Pancreas (tissue), 10 donors: ENCODE data around the gene GMIP. TPM values are rescaled to one million over a fixed set of nuclear protein-coding genes. Genes with fewer than 3 reads are reported as not detected.
"Not testable (repeated sequence)": the region's sequence is repeated elsewhere in the genome, so short reads cannot be mapped to it uniquely, and the experiment has no call there.

ENCODE experiments used
- ATAC-seq, 4 donors: fragments of 200-7000 bp; cut with Tn5 transposase; one replicate each; pipeline versions ENCODE4 v1.8.0 to v1.9.1; 2020; ENCODE audit warnings: mild to moderate bottlenecking in 4 of 4, moderate library complexity in 4 of 4
- DNase-seq, 6 donors: peaks; one replicate each; pipeline ENCODE4 v3.0.0-alpha.2; 2020
- FAIRE-seq: peaks from 2 replicates; lab custom pipeline; 2012; peaks lifted over from hg19 to GRCh38; lab: Jason Lieb, UNC
- H3K27ac ChIP-seq, 4 donors: fragments of 200-600 bp; sonication (generic); 1 replicate in 3 of 4; 2 replicates in 1 of 4; pipeline versions ENCODE4 v1.5.0 to v1.8.0; 2020
- H3K27me3 ChIP-seq, 4 donors: fragments of 200-600 bp; one replicate each; pipeline ENCODE4 v1.8.0; 2021
- H3K36me3 ChIP-seq, 3 donors: fragments of 200-600 bp; sonication (generic) in 1 of 3; one replicate each; pipeline versions ENCODE4 v1.5.0 to v1.8.0; 2020 to 2021
- H3K4me1 ChIP-seq, 3 donors: fragments of 200-600 bp; one replicate each; pipeline ENCODE4 v1.8.0; 2021
- H3K4me3 ChIP-seq, 4 donors: fragments of 200-600 bp; sonication (generic) in 2 of 4; one replicate each; pipeline versions ENCODE4 v1.5.0 to v1.8.0; 2020 to 2021
- H3K9me3 ChIP-seq, 4 donors: fragments of 200-600 bp; one replicate each; pipeline ENCODE4 v1.8.0; 2021
- CTCF ChIP-seq, 4 donors: fragments of 200-600 bp; sonication (generic) in 3 of 4; IDR thresholded peaks; one replicate each; pipeline versions ENCODE4 v1.5.0 to v1.8.0; 2021; ENCODE audit warnings: antibody characterized with exemption in 4 of 4
- WGBS, 2 donors: extraction: QIAGEN DNeasy Blood & Tissue Kit; methylation state at CpG; one replicate each; pipeline ENCODE4 v1.1.7; 2013; 5-methylcytosine and 5-hydroxymethylcytosine counted together
- intact Hi-C, 3 donors: fragments of 100-400 bp; cut with DNase I; formaldehyde crosslinking; loops; one replicate each; pipeline versions ENCODE4 v1.11.1 to v1.14.2; 2022
- polyA plus RNA-seq, 2 donors: library from polyadenylated mRNA; stranded (reverse); fragments of 200-250 nt; gene quantifications; one replicate each; pipeline ENCODE4 v1.2.3, GENCODE V29; 2013
- total RNA-seq, 6 donors: library from RNA; stranded (reverse); fragmentation: NEBNext Ultra II Directional in 4 of 6; extraction: Animal tissue kit (Norgen Biotek cat#: 25700) in 4 of 6; gene quantifications; one replicate each; pipeline versions ENCODE4 v1.2.1 to v1.2.4, GENCODE V29; 2021 to 2023
- donor health status: healthy with polysubstance abuse.
- donor health status: DM: no; HTN: no; CAD: no; lungs with moderate emphysema.
- donor health status: DM: no; HTN: no; CAD: no.
- donor health status: control.
- donor health status: control.
- donor health status: Bipolar disorder and iron deficiency.
- donor health status: DM: yes; HTN: yes; CAD: no.
- donor health status: DM: no; HTN: no; CAD: no.
- donor health status: DM: no; HTN: no; CAD: no.
- donor health status: DM: yes; HTN: yes; CAD: no.

Gene GMIP
- total and polyA plus RNA-seq, 8 donors, result 3.5 to 16.4 (median 6.6) TPM

GRCh38 chr19:19613506-19613905 is 30.0 kb downstream of the GMIP start:
- WGBS, 2 donors, result 80 to 90% methylated on average over 4 of the region's 4 CpGs
- no peak for TF ChIP-seq CTCF (IDR thresholded peaks at IDR 0.05)
- Histone ChIP-seq H3K4me3 (no peak overlapping the region), H3K27ac (no peak overlapping the region), H3K9me3 (no peaks in the 10 kb centered on the region), H3K36me3 (no peaks in the 10 kb centered on the region), H3K27me3 (no peaks in the 10 kb centered on the region), H3K4me1 (no peaks in the 10 kb centered on the region)
- FAIRE-seq (no peak), DNase-seq (no peak), ATAC-seq (no peak)
- intact Hi-C loops, result no loop called here

- WGBS, 2 donors, result 78 to 83% methylated on average over 10 of the region's 10 CpGs
- Histone ChIP-seq H3K27ac (no peak overlapping the region), H3K9me3 (no peaks in the 10 kb centered on the region), H3K27me3 (no peaks in the 10 kb centered on the region), H3K4me1 (no peaks in the 10 kb centered on the region), H3K36me3 (no peaks in the 10 kb centered on the region), H3K4me3 (no peak overlapping the region)
- no peak for TF ChIP-seq CTCF (IDR thresholded peaks at IDR 0.05)
- DNase-seq (no peak), FAIRE-seq (no peak), ATAC-seq (no peak)
- intact Hi-C loops, result no loop called here
These were observed 32.9 kb downstream of the GMIP start for GRCh38 chr19:19610376-19611202.

GRCh38 chr19:19606686-19607085 is 36.8 kb downstream of the GMIP start:
- H3K27ac ChIP-seq, H3K27me3 ChIP-seq, H3K4me3 ChIP-seq, H3K4me1 ChIP-seq, H3K36me3 ChIP-seq, intact Hi-C loops, FAIRE-seq, DNase-seq, ATAC-seq, H3K9me3 ChIP-seq: not testable (repeated sequence)
- 85 to 90% methylated on average over 8 of the region's 8 CpGs for WGBS, 2 donors

GRCh38 chr19:19606021-19606420 is 37.4 kb downstream of the GMIP start:
- H3K4me1 ChIP-seq, result no peaks in the 10 kb centered on the region
- ATAC-seq, result peak in 3 of 4 donors; percentile 30 to 71 (median 50)
- intact Hi-C loops, result no loop called here
- no peak overlapping the region for H3K4me3 ChIP-seq
- DNase-seq, result no peak
- TF ChIP-seq CTCF (IDR thresholded peaks at IDR 0.05), result no peak
- H3K27me3 ChIP-seq, result no peaks in the 10 kb centered on the region
- 75 to 89% methylated on average over 1 of the region's 1 CpG for WGBS, 2 donors
- no peak for FAIRE-seq
- H3K27ac ChIP-seq, result no peak overlapping the region
- no peaks in the 10 kb centered on the region for H3K9me3 ChIP-seq
- no peaks in the 10 kb centered on the region for H3K36me3 ChIP-seq

- DNase-seq, result no peak
- no peak for ATAC-seq
- no peaks in the 10 kb centered on the region for H3K27me3 ChIP-seq
- no peaks in the 10 kb centered on the region for H3K9me3 ChIP-seq
- no peaks in the 10 kb centered on the region for H3K36me3 ChIP-seq
- no peak overlapping the region for H3K27ac ChIP-seq
- no peak overlapping the region for H3K4me3 ChIP-seq
- TF ChIP-seq CTCF (IDR thresholded peaks at IDR 0.05), result no peak
- WGBS, 2 donors, result 58 to 83% methylated on average over 3 of the region's 3 CpGs
- FAIRE-seq, result no peak
- intact Hi-C loops, result no loop called here
- H3K4me1 ChIP-seq, result no peaks in the 10 kb centered on the region
These were observed 40.6 kb downstream of the GMIP start for GRCh38 chr19:19602713-19603324.
